NT2/D1 (cell line): ENCODE measurements around the gene PTPN1.
"Not testable (repeated sequence)": the region's sequence is repeated elsewhere in the genome, so short reads cannot be mapped to it uniquely, and the experiment has no call there.

Source experiments
- DNase-seq: peaks from one replicate; pipeline ENCODE4 v3.0.0-alpha.2; 2011; ENCODE audit warnings: low read depth, low spot score
- H3K27me3 ChIP-seq: 2 replicates; pipeline ENCODE4 v1.6.0; 2011; ENCODE audit warnings: mild to moderate bottlenecking; ENCODE audit not compliant: insufficient read length, insufficient read depth
- H3K36me3 ChIP-seq: 2 replicates; pipeline ENCODE4 v1.6.1; 2011; ENCODE audit warnings: mild to moderate bottlenecking, low read length, mixed read lengths; ENCODE audit not compliant: insufficient read depth, insufficient read length
- H3K4me1 ChIP-seq: 2 replicates; pipeline ENCODE4 v1.5.1; 2011; ENCODE audit not compliant: insufficient read depth, insufficient read length
- H3K4me3 ChIP-seq: 2 replicates; pipeline ENCODE4 v1.5.1; 2011; ENCODE audit warnings: low read depth; ENCODE audit not compliant: insufficient read length
- H3K9ac ChIP-seq: 2 replicates; pipeline ENCODE4 v1.6.0; 2011; ENCODE audit warnings: low read depth; ENCODE audit not compliant: insufficient read length
- H3K9me3 ChIP-seq: 2 replicates; pipeline ENCODE4 v1.5.1; 2011; ENCODE audit warnings: mild to moderate bottlenecking, low read length; ENCODE audit not compliant: insufficient read depth
- SUZ12 ChIP-seq: IDR thresholded peaks from 2 replicates; pipeline ENCODE4 v1.6.1; 2011; ENCODE audit not compliant: insufficient read length, insufficient read depth; ENCODE audit errors: extremely low read depth
- YY1 ChIP-seq: IDR thresholded peaks from 2 replicates; pipeline ENCODE4 v1.6.1; 2011; ENCODE audit not compliant: insufficient read length, insufficient read depth
- ZNF274 ChIP-seq: IDR thresholded peaks from 2 replicates; pipeline ENCODE4 v1.6.1; 2011; ENCODE audit warnings: mild to moderate bottlenecking, low read depth, low read length

PTPN1 gene

GRCh38 chr20:50498071-50498776 is 12.0 kb upstream of the PTPN1 start:
- no peak for TF ChIP-seq YY1
- TF ChIP-seq SUZ12: no peak
- TF ChIP-seq ZNF274: no peak
- Histone ChIP-seq H3K4me3 (no peak overlapping the region), H3K9me3 (no peaks in the 10 kb centered on the region), H3K4me1 (peaks cover 2% of the 10 kb centered on the region), H3K27me3 (no peaks in the 10 kb centered on the region), H3K36me3 (no peaks in the 10 kb centered on the region), H3K9ac (no peak overlapping the region)
- DNase-seq: no peak

GRCh38 chr20:50499938-50500337 is 10.2 kb upstream of the PTPN1 start:
- DNase-seq: no peak
- Histone ChIP-seq H3K36me3 (no peaks in the 10 kb centered on the region), H3K27me3 (no peaks in the 10 kb centered on the region), H3K9ac (no peak overlapping the region), H3K9me3 (no peaks in the 10 kb centered on the region), H3K4me3 (no peak overlapping the region), H3K4me1 (peaks cover 3% of the 10 kb centered on the region)
- TF ChIP-seq YY1: no peak
- TF ChIP-seq ZNF274: no peak

GRCh38 chr20:50501972-50502745 is 8.0 kb upstream of the PTPN1 start:
- Histone ChIP-seq H3K9ac (no peak overlapping the region), H3K36me3 (no peaks in the 10 kb centered on the region), H3K9me3 (no peaks in the 10 kb centered on the region), H3K4me3 (no peak overlapping the region), H3K4me1 (peaks cover 3% of the 10 kb centered on the region), H3K27me3 (no peaks in the 10 kb centered on the region)
- no peak for TF ChIP-seq YY1
- no peak for TF ChIP-seq SUZ12
- TF ChIP-seq ZNF274: no peak
- DNase-seq: no peak

- no peaks in the 10 kb centered on the region for H3K27me3 ChIP-seq
- no peak overlapping the region for H3K4me3 ChIP-seq
- no peak for DNase-seq
- no peak for TF ChIP-seq SUZ12
- TF ChIP-seq YY1: no peak
- no peak for TF ChIP-seq ZNF274
- H3K36me3 ChIP-seq: no peaks in the 10 kb centered on the region
- no peak overlapping the region for H3K9ac ChIP-seq
- no peaks in the 10 kb centered on the region for H3K9me3 ChIP-seq
- peaks cover 3% of the 10 kb centered on the region for H3K4me1 ChIP-seq
Observed at GRCh38 chr20:50504231-50504823, 5.9 kb upstream of the PTPN1 start.

- Histone ChIP-seq H3K9me3 (no peaks in the 10 kb centered on the region), H3K4me1 (peaks cover 4% of the 10 kb centered on the region), H3K36me3 (peaks cover 2% of the 10 kb centered on the region), H3K9ac (no peak overlapping the region), H3K27me3 (no peaks in the 10 kb centered on the region), H3K4me3 (no peak overlapping the region)
- no peak for TF ChIP-seq YY1
- no peak for TF ChIP-seq ZNF274
- no peak for TF ChIP-seq SUZ12
- no peak for DNase-seq
Observed at GRCh38 chr20:50506270-50506579, 4.0 kb upstream of the PTPN1 start.

- not testable (repeated sequence) for H3K4me1 ChIP-seq, H3K27me3 ChIP-seq, H3K4me3 ChIP-seq, H3K9me3 ChIP-seq, DNase-seq, H3K9ac ChIP-seq, H3K36me3 ChIP-seq
Observed at GRCh38 chr20:50507745-50508144, 2.4 kb upstream of the PTPN1 start.

GRCh38 chr20:50508171-50508755 is 1.9 kb upstream of the PTPN1 start:
- no peak for DNase-seq

More at GRCh38 chr20:50508171-50508755, 1.9 kb upstream of the PTPN1 start:
- Histone ChIP-seq H3K4me3 (no peak overlapping the region), H3K36me3 (peaks cover 4% of the 10 kb centered on the region), H3K9me3 (no peaks in the 10 kb centered on the region), H3K4me1 (peaks cover 5% of the 10 kb centered on the region), H3K9ac (no peak overlapping the region), H3K27me3 (no peaks in the 10 kb centered on the region)
- no peak for TF ChIP-seq YY1
- no peak for TF ChIP-seq ZNF274
- TF ChIP-seq SUZ12: no peak
